Sigmoid colon (tissue), 7 donors: ENCODE measurements around the gene HTR2A. TPM values are rescaled to one million over a fixed set of nuclear protein-coding genes. Genes with fewer than 3 reads are reported as not detected.

ENCODE experiments used
- DNase-seq: peaks from one replicate; pipeline ENCODE4 v3.0.0-alpha.2; 2019
- H3K27ac ChIP-seq, 4 donors: fragments of 200-600 bp; sonication (generic); one replicate each; pipeline ENCODE4 v1.5.1; 2016 to 2019; ENCODE audit warnings: mild to moderate bottlenecking in 1 of 4
- H3K27me3 ChIP-seq, 3 donors: fragments of 200-600 bp; sonication (generic); one replicate each; pipeline ENCODE4 v1.5.1; 2019; ENCODE audit warnings: mild to moderate bottlenecking in 1 of 3
- H3K36me3 ChIP-seq, 4 donors: fragments of 200-600 bp; sonication (generic); one replicate each; pipeline ENCODE4 v1.5.1; 2016 to 2019
- H3K4me1 ChIP-seq, 4 donors: fragments of 200-600 bp; sonication (generic); one replicate each; pipeline ENCODE4 v1.5.1; 2017 to 2019
- H3K4me3 ChIP-seq, 4 donors: fragments of 200-600 bp; sonication (generic); one replicate each; pipeline ENCODE4 v1.5.1; 2017 to 2019; ENCODE audit warnings: mild to moderate bottlenecking in 2 of 4, moderate library complexity in 1 of 4
- H3K9me3 ChIP-seq, 4 donors: fragments of 200-600 bp in 3 of 4; sonication (generic) in 3 of 4; one replicate each; pipeline versions ENCODE4 v1.5.1 to v1.6.1; 2013 to 2019
- EP300 ChIP-seq, 4 donors: sonication (generic); formaldehyde crosslinking; IDR thresholded peaks; one replicate each; pipeline ENCODE4 v1.6.1; 2017; ENCODE audit warnings: antibody characterized with exemption in 4 of 4
- POLR2A ChIP-seq, 2 donors: fragments of 450-650 bp; IDR thresholded peaks; one replicate each; pipeline ENCODE4 v1.6.1; 2016; ENCODE audit warnings: antibody characterized with exemption in 2 of 2, mild to moderate bottlenecking in 2 of 2, moderate library complexity in 2 of 2
- POLR2AphosphoS5 ChIP-seq, 4 donors: sonication (generic); formaldehyde crosslinking; IDR thresholded peaks; one replicate each; pipeline ENCODE4 v1.6.1; 2017; ENCODE audit warnings: antibody characterized with exemption in 4 of 4
- WGBS, 2 donors: extraction: QIAGEN DNeasy Blood & Tissue Kit; methylation state at CpG; one replicate each; pipeline ENCODE4 v1.1.7; 2013; 5-methylcytosine and 5-hydroxymethylcytosine counted together
- intact Hi-C: fragments of 100-400 bp; cut with DNase I; formaldehyde crosslinking; loops from one replicate; pipeline ENCODE4 v1.15.1; 2023
- polyA plus RNA-seq, 3 donors: library from polyadenylated mRNA; stranded (reverse); fragments of 200-250 nt; gene quantifications; one replicate each; pipeline ENCODE4 v1.2.3, GENCODE V29; 2013
- total RNA-seq, 4 donors: library from RNA; depleted of rRNA; stranded (reverse); fragments of >200 nt; gene quantifications; one replicate each; pipeline ENCODE4 v1.1.0, GENCODE V29; 2016
- TF ChIP-seq, protein P1 (sequence below), 4 experiments: fragments of 450-650 bp in 3 of 4; fragments of 200-600 bp in 1 of 4; IDR thresholded peaks; one replicate each; pipeline ENCODE4 v1.5.1; 2016 to 2019; ENCODE audit warnings: antibody characterized with exemption in 4 of 4, mild to moderate bottlenecking in 3 of 4, moderate library complexity in 2 of 4
- donor health status: healthy with polysubstance abuse.
- donor health status: Bipolar disorder and iron deficiency.
- donor health status: healthy.

The HTR2A gene
- total and polyA plus RNA-seq, 7 donors, result 0.52 to 2.2 (median 0.82) TPM; not detected in 2

DNA sequence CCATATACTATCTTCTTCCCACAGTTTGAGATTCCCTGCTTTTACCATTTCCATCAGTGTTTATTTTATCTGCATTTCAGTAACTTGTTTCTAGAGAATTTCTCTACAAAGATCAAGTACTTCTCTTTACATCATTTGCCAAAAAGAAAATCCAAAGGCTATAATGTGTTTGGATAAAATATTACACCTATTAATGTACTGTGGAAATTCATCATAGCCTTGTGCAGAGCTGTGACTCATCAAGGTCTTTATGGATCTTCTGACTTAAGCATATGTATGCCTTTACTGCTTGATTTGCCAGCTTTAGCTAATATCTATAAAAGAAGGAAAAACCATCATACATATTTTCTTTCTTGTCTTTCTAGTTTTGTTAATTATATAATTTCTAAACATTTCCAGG is 9.6 kb upstream of the HTR2A start:
- DNase-seq, result no peak
- H3K4me1 ChIP-seq, result no peaks in the 10 kb centered on the region
- no peak overlapping the region for H3K27ac ChIP-seq
- no peak for TF ChIP-seq POLR2A (IDR thresholded peaks at IDR 0.05)
- no peak for TF ChIP-seq POLR2AphosphoS5 (IDR thresholded peaks at IDR 0.05)
- TF ChIP-seq, protein P1, sequence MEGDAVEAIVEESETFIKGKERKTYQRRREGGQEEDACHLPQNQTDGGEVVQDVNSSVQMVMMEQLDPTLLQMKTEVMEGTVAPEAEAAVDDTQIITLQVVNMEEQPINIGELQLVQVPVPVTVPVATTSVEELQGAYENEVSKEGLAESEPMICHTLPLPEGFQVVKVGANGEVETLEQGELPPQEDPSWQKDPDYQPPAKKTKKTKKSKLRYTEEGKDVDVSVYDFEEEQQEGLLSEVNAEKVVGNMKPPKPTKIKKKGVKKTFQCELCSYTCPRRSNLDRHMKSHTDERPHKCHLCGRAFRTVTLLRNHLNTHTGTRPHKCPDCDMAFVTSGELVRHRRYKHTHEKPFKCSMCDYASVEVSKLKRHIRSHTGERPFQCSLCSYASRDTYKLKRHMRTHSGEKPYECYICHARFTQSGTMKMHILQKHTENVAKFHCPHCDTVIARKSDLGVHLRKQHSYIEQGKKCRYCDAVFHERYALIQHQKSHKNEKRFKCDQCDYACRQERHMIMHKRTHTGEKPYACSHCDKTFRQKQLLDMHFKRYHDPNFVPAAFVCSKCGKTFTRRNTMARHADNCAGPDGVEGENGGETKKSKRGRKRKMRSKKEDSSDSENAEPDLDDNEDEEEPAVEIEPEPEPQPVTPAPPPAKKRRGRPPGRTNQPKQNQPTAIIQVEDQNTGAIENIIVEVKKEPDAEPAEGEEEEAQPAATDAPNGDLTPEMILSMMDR (IDR thresholded peaks at IDR 0.05), result no peak
- TF ChIP-seq EP300 (IDR thresholded peaks at IDR 0.05), result no peak
- H3K9me3 ChIP-seq, result no peaks in the 10 kb centered on the region
- H3K27me3 ChIP-seq, result no peaks in the 10 kb centered on the region
- H3K36me3 ChIP-seq, result no peaks in the 10 kb centered on the region
- intact Hi-C loops, result no loop called here
- no peak overlapping the region for H3K4me3 ChIP-seq

DNA sequence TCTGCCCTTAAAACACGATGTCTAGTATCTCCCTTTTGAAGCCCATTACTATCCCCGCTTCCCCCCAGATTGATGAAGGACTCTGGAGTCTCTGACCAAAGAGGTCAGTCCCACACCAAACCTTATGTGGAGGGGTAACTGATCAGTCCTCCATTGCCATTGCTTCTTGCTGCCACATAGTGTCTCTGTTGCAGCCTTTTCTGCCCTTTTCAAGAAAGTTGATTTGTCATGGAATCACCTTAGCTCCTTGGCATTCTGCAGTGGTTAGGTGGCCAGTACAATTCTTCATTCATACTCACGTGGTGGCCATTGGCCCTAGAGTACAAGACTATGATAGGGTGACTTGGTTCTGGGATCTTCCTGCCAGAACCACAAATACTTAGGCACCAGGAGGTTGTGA is 8.4 kb upstream of the HTR2A start:
- intact Hi-C loops, result no loop called here
- Histone ChIP-seq H3K36me3 (no peaks in the 10 kb centered on the region), H3K27me3 (no peaks in the 10 kb centered on the region), H3K4me3 (no peak overlapping the region), H3K27ac (no peak overlapping the region), H3K4me1 (no peaks in the 10 kb centered on the region), H3K9me3 (no peaks in the 10 kb centered on the region)
- no peak for TF ChIP-seq POLR2A (IDR thresholded peaks at IDR 0.05)
- TF ChIP-seq, protein P1 (IDR thresholded peaks at IDR 0.05), result no peak
- TF ChIP-seq POLR2AphosphoS5 (IDR thresholded peaks at IDR 0.05), result no peak
- 72 to 76% methylated on average over 3 of the region's 3 CpGs for WGBS, 2 donors
- no peak for DNase-seq

DNA sequence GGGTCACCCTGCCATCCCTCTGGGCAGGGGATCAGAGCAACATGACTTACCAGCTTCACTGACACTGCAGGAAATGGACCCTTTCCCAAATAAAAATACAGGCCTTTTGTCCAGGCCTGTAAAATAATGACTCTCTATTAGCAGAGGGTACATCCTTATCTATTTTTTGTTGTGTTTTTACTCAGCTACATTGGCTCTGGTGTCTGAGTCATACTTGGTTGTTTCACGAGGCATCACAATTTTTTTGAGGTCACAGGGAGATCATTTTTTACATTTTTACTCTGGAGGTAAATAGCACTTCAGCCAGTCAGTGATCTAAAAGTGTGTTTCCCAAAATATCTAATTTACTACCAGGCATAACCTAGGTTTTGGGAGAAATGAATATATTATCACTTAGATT is 6.9 kb upstream of the HTR2A start:
- no peak for DNase-seq
- no peak overlapping the region for H3K27ac ChIP-seq
- WGBS, 2 donors, result 49 to 59% methylated on average over 1 of the region's 1 CpG

DNA sequence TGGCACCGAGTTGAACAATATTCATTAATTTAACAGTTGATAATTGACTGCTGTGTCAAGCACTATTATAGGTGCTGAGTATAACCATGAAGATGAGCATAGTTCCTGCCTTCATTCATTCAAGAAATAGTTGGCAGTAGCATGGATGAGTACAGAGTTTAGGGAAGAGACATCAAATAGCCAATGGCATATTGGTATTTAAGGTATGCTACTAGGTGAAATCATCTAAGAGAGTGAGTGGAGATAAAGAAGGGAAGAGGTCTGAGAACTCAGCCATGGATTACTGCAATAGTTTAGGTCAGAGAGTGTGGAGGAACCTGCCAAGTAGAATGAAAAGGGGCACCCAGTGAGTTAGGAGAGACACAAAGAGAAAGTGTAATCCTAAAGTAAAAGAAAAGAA is 4.9 kb upstream of the HTR2A start:
- 77 to 86% methylated on average over 1 of the region's 1 CpG for WGBS, 2 donors
- no peak overlapping the region for H3K27ac ChIP-seq
- no peaks in the 10 kb centered on the region for H3K27me3 ChIP-seq
- H3K4me1 ChIP-seq, result peaks cover 0 to 8% (median 3%) of the 10 kb centered on the region in 4 donors
- H3K9me3 ChIP-seq, result no peaks in the 10 kb centered on the region
- no peaks in the 10 kb centered on the region for H3K36me3 ChIP-seq
- TF ChIP-seq, protein P1 (IDR thresholded peaks at IDR 0.05), result no peak
- TF ChIP-seq POLR2AphosphoS5 (IDR thresholded peaks at IDR 0.05) (no peak), EP300 (IDR thresholded peaks at IDR 0.05) (no peak), POLR2A (IDR thresholded peaks at IDR 0.05) (no peak)
- intact Hi-C loops, result no loop called here
- H3K4me3 ChIP-seq, result no peak overlapping the region
- no peak for DNase-seq

More for the DNA sequence above, 6.9 kb upstream of the HTR2A start:
- TF ChIP-seq POLR2A (IDR thresholded peaks at IDR 0.05), result no peak
- no peak for TF ChIP-seq POLR2AphosphoS5 (IDR thresholded peaks at IDR 0.05)
- TF ChIP-seq, protein P1 (IDR thresholded peaks at IDR 0.05), result no peak
- no peak for TF ChIP-seq EP300 (IDR thresholded peaks at IDR 0.05)
- intact Hi-C loops, result no loop called here
- Histone ChIP-seq H3K4me1 (no peaks in the 10 kb centered on the region), H3K36me3 (no peaks in the 10 kb centered on the region), H3K27me3 (no peaks in the 10 kb centered on the region), H3K9me3 (no peaks in the 10 kb centered on the region), H3K4me3 (no peak overlapping the region)

DNA sequence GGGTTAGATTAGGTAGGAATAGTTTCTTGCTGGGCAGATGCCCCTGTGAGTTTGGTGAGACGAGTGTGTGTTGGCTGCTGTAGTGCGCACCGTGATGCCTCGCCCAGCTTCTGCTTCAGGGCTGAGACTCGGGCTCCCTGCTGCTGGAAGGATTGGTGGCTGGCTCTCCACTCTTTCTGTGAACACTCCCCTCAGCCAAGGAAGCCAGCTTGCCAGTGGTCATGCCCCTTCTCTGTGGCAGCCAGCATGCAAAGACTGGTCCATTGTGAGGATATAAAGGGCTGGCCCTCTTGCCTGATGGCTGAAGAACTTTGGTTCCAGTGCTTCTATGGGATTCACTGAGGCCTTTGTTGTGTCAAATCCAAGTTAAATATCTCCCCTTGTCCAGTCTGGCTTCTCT is 2.9 kb upstream of the HTR2A start:
- no peak for DNase-seq
- H3K4me3 ChIP-seq, result no peak overlapping the region
- H3K9me3 ChIP-seq, result no peaks in the 10 kb centered on the region
- H3K27me3 ChIP-seq, result no peaks in the 10 kb centered on the region
- TF ChIP-seq, protein P1 (IDR thresholded peaks at IDR 0.05), result no peak
- TF ChIP-seq POLR2AphosphoS5 (IDR thresholded peaks at IDR 0.05), result no peak
- TF ChIP-seq POLR2A (IDR thresholded peaks at IDR 0.05), result no peak
- no peak for TF ChIP-seq EP300 (IDR thresholded peaks at IDR 0.05)
- whole genome bisulfite sequencing, 2 donors, result 87 to 89% methylated on average over 5 of the region's 5 CpGs
- peaks cover 0 to 25% (median 12%) of the 10 kb centered on the region in 4 donors for H3K4me1 ChIP-seq
- intact Hi-C loops, result no loop called here
- H3K36me3 ChIP-seq, result no peaks in the 10 kb centered on the region
- no peak overlapping the region for H3K27ac ChIP-seq
